ENCODE measurements around the gene FRMPD1.
A peak's percentile ranks its signal among the peaks of the same experiment; 100 is the strongest.
"Not testable (repeated sequence)": the region's sequence is repeated elsewhere in the genome, so short reads cannot be mapped to it uniquely, and the experiment has no call there.

FRMPD1 gene, protein sequence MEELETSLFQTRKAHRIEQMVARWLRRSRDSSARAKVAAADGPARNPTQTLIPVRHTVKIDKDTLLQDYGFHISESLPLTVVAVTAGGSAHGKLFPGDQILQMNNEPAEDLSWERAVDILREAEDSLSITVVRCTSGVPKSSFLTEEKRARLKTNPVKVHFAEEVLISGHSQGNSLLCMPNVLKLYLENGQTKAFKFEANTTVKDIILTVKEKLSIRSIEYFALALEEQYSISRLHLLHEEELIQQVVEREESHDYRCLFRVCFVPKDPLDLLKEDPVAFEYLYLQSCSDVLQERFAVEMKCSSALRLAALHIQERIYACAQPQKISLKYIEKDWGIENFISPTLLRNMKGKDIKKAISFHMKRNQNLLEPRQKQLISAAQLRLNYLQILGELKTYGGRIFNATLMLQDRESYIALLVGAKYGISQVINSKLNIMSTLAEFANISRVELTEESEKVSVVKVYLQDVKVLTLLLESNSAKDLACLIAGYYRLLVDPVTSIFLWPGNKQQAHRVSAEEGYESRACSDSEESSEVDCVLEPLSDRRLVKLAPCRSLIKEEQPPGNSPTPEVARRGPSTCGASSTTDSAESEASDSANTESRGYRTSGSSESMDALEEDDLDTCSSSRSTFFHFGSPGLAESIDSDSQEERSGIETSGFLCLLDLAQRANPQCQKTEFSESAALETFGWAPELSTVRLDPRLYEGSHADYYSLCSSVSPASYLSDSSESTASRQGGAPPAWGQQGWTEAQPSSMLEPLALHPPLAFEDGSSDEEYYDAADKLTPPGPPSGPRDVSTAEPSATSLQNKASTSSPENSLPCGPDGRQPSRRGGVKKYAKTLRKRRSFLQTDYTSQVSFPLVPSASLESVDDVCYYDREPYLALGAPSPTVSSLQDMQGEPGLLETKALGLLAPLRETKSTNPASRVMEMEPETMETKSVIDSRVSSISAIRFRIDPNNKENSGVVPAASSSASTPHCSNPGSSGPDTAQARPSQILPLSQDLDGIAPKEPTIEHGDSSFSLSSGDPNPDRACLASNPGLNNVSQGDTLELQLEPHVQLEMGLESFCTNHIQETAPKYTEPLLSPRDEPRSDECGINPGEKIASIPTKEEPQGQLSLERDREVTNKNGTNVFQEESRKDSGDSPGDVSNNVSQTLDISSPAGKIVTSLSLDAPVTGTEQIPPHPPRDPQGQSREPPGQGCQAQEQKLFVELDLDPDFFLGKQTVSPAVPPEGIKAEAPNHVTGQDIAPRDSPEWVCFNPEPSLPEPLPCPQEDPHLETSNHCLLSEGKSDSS (N-terminal part only)
- 0.05 to 4.7 (median 0.19) reads per million in 18 experiments for total RNA-seq

DNA sequence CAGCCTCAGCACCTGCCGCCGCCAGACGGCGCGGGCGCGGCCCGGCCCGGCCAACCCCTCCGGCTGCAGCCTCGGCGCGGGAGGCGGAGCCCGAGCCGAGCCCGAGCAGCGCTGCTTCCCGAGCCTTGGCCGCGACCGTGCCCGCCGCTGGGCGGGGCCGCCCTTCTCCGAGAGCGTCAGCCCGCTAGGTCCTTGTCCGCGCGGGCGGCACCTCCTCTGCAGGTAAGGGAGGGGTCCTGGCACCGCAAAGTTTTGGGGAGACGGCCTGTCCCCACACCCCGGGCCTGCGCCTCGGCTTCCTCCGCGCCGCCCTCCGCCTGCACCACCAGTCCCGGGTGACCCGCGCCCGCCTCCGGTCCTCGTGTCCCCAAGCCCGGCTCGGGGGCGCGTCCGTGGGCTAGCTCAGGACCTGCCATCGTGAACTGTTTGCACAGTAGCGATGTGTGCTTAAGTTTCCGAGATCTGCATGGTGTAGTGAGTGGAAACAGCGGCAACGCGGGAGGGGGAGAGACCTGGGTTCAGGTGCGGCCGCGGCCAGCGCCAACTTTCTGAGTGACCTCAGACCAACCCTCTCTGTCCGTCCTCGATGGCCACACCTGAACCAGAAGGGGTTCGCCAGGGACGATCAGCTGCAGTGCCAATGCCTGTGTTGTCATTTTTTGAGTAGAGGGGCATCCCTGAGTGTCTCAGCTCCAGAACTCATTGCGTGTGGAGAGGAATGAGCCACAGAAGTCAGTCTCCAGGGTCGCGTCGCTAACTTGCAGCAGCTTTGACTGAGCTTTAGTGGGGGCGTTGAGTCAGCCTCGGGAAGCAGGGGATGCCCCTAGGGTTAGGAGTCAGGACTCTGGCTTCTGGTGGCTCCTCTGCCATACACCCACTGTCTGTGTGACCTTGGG lies at the start of gene FRMPD1:
FRMPD1 (plus strand) TSS at position 82 of the 896 bp plus-strand sequence. CDS start 41,688 bp downstream, outside the sequence.
- DNase-seq: peak; percentile 25 to 42

DNA sequence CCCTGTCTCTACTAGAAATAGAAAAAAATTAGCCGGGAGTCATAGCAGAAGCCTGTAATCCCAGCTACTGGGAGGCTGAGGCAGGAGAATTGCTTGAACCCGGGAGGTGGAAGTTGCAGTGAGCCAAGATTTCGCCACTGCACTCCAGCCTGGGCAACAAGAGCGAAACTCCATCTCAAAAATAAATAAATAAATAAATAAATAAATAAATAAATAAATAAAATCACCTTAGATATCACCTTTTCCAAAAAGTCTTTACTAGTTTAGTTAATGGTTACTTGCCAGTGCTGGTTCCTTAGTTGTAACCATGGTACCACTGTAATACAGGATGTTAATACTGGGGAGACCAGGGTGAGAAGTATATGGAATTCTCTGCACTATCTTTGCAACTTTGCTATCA lies 48.7 kb upstream of the FRMPD1 start:
- DNase-seq: not testable (repeated sequence)

DNA sequence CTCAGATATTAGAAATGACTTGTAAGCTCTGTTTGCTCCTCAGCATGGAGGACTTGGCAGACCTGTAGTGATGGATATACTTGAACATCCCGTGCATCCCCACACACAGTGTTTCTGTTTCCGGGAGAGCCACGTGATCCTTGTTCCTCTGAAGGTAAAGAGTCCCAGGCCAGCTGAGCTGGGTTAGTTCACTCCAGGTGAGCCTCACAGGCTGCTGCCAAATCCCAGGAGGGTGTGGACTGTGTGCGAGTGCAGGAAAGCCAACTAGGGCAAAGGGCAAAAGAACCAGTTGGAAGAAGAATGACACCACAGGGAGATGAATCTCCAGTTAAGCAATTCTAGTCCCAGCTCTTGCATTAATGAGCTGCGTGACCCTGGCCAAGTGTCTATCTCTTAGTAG lies 47.9 kb upstream of the FRMPD1 start:
- no peak for DNase-seq

DNA sequence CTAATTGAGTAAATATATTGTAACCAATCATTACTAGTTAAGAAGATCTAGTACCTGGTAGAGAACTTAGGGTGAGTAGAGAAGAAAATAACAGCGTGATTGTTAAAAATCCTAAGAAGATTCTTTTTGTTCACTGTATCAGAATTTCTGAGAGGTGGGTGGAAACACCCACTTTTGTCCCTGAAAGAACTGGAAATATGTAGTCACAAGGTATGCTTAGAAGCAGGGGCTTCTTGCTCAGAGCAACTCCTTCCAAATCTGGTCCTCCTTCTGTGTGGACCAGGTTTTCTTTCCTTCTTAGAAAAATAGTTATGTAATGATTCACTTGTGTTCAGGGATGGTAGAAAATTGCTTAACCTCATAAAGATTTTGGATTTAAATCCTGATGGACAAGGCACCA lies 46.5 kb upstream of the FRMPD1 start:
- no peak for DNase-seq

DNA sequence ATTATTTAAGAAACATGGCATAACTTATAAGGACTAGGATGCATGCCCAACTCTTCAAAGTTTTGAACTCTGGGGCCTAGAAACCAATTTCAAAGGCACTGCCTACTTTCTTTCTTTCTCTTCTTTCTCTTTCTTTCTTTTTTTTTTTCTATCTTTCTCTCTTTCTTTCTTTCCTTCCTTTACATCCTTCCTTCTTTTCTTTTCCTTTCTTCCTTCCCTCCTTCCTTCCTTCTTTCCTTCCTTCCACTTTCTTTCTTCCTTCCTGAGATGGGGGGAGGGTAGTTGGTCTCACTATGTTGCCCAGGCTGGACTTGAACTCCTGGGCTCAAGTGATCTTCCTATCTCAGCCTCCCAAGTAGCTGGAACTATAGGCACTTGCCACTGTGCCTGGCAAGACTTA lies 42.5 kb upstream of the FRMPD1 start:
- no peak for DNase-seq

DNA sequence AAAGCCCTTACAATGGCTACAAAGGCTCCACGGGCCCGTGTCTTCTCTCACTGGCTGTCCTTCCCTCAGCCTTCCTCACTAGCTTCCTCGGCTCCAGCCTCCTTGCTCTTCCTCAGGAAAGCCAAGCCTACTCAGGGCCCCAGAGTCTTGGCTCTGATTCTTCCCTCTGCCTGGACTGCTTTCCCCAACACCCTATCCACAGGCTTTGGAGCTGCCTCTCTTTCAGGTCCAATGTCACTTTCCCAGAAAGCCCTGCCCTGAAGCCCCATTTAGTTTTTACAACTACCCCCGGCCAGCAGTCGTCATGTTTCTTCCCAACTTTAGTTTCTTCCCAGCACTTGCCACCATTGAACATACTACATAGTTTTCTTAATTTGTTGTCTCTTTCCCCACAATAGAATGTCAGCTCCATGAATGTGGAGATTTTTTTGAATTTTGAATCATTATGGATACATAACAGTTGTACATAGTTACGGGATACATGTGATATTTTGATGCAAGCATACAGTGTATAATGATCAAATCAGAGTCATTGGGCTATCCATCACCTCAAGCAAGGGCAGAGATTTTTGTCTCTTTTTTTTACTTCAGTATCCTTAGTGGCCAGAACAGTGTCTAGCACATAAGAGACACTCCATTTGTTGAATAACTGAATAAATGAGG lies 40.9 kb upstream of the FRMPD1 start:
- DNase-seq: no peak

DNA sequence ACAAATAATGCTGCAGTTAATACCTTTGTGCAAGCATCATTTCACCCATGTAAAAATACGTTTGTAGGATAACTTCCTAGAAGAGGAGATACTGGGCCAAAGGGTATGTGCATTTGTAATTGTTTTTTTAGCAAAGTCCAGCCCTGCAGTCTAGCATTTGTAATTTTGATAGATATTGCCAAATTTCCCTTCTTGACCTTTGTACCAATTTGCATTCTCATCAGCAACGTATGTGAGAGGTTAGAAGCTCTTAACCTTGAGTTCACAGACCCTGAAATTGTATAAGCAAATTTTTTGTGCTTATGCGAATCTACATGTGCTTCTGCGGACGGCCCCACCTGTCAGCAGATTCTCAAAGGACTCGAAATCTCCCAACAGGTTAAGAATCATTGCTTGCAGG lies 39.7 kb upstream of the FRMPD1 start:
- DNase-seq: no peak

DNA sequence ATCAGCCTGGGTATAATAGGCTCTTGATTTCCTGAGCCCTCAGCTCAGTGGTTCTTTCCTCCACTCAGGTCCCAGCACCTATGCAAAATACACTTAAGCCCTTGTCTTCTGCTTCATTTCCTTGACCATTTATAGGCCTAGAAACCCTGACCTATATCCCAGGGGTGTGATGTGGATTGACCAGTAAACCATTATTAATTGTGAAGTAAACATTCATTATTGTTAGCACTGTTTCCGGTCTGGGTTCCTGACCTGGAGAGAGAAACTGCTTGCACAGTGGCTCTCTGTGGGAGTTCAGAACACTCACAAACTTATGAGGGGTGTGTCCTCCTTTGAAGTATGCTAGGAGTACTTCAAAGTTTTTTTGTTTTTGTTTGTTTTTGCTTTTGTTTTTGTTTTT lies 38.8 kb upstream of the FRMPD1 start:
- no peak for DNase-seq

DNA sequence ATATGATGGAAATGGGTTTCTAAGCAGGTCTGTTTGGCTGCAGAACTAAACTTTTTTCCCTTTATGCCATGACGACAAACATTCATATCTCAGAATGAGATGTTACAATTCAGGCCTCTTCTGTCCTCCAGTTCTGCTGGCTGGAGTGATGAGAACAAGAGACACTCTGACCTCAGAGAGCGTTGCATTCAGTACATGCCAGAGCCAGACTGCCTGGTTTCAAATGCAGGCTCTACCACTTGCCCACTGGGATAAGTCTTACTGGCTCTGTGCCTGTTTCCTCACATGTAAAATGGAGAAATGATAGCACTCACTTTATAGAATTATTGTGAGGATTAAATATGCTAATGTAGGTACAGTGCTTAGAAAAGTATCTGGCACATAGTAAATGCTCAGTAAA lies 33.6 kb upstream of the FRMPD1 start:
- DNase-seq: no peak

DNA sequence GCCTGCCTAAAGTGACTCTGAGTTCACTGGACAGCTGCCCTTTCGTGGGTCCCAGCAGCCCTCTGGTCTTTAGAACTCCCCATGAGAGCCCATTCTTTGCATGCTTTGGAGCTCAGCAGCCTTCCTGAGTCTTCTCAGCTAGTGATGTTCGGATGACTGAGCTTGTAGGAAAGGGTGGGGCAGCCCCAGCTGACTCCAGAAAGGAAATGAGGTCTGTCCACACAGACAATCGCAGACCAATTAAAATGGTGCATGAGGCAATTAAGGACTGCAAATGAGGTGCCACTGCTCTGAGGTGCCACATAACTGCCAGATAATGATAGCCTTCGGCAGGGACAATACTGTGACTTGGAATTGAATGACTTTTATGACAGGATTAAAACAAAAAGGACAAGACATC lies 32.9 kb upstream of the FRMPD1 start:
- DNase-seq: no peak

DNA sequence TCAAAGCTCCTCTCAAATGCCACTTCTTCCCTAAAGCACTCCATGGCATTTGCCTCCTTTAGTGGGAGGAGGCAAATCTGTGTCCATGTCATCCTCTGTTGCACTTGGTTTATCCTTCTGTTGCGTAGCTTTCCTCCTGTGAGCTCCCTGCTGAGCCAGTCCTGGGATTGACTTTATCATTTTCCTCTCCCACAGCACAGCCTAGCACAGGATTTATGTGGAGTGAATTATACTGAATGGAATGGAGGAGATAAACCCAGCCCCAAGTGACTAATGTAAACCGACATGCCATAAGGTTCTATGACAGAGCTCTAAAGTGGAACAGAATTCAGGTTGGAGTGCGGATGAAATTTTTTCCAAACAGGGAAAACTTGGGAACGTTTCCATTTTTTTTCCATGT lies 31.9 kb upstream of the FRMPD1 start:
- DNase-seq: no peak

DNA sequence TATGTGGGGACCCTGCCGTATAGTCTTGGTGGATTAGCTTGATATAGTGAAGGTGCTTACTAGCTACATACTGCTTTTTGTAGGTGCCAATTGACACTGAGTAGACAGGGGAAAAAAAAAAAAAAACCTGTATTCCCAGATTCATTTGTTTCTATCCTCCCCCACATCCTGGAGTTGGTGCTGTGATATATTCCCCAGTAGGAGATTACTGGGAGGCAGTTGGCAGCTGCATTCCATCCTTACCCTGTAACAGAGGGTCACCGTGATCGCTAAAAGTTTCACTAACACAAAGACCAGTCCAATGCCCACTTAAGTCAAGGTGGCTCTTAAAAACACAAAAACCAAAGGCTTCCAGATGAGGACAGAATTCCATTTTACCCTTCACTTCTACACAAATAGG lies 30.9 kb upstream of the FRMPD1 start:
- no peak for DNase-seq

DNA sequence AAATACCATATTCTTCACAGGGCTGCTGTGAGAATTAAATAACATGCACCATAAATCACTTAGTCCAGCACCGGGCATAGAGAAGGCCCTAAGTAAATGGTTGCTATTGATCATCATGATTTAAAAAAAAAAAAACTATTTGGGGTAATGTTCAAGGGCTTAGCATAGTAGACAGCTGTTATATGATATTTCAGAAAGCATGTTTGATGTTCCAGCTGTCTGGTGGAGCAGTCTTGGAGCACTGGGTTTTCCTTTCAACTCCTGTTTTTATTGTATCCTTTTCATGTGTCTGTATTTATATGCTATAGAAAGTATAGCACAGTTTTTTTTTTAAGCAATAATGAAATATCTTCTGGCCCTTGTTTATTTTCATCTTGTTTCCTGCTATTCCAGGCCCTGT lies 30.4 kb upstream of the FRMPD1 start:
- no peak for DNase-seq

DNA sequence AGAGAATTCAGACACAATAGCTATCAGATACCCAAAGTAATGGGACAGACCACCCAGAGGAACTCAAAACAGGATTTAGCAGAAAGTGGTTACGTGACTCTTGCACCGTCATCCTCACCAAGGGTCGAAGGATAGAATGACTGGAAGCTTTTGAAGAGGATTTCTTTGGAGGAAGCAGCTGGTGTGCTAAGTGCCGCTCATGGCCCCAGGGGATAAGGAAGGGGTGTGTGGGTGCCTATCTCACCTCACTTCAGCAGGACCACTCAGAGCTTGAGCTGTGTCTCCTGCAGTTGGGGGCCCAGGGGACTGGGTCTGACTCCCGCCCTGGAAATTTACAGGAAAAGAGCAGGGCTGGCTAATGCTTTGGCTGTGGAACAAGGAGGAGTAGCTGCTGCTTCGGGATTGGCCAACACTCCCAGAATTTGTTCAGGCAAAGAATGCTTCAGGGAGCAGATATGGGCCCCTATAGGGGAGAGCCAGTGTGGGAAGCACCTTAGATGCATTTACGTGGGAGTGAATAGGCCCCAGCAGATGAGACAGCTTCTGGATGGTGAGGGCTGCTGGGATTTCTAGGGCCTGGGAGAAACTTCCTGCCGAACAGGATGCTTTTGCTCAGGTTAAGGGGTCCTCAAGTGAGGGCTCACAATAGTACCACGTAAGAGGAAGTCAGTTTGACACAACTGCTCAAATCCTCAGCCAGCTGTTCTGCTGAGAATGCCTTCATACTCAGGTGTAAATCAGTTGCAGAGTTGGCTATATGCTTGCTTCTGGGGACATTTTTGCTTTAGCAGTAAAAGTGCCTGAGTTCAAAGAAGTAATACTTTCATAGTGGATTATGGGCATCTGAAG lies 29.3 kb upstream of the FRMPD1 start:
- no peak for DNase-seq

DNA sequence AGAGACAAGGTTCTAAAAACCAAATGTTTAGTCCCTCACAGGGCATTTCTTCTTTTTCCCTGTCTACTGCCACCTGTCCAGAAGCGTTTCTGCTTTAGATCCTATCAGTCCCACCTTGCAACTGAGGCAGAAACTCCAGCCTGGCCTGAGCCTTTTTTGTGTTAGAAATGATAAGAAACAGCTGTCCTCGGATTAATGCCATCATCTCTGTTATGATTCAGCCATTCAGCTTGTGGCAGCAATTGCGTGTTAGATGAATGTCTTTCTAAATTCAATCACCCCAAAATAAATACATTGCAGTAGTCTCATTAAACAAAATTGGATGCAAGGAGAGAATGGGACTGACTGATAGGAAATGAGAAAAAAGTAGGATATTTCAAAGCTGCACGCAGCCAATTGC lies 28.3 kb upstream of the FRMPD1 start:
- no peak for DNase-seq

DNA sequence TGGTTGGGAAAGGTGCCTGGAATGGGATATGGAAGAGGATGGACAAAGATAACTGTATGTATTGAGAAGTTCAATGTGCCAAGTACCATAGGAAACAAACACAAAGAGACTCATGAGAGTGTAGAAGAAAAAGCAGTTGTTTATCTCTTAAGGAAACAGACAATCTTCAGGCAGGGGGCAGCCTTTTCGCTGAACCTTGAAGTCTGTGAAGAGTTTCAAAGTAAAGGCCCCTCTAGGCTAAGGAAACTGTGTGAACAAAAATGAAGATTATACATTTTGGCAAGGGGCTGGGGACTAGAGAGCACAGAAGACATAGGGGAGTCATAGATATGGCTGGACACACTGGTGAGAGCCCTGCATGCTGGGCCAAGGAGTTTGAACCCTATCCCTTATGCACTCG lies 27.5 kb upstream of the FRMPD1 start:
- DNase-seq: no peak

DNA sequence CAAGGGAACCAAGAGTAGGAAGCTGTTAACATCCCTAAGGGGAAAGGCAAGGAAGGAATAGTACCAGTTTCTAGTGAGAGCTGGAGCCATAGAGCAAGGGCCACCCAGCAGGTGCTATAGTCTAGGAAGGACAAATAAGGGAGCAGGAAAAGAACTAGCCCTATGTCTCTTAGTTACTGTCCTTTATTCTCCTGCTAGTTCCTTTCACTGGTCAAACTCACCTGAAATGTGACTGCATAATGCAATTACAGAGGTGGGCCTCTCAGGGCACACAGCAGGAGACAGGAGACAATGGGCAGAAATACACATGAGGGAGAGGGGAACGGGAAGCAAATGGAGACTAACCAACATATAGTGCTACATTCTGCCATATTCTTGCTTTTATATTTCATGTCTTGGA lies 26.7 kb upstream of the FRMPD1 start:
- no peak for DNase-seq

DNA sequence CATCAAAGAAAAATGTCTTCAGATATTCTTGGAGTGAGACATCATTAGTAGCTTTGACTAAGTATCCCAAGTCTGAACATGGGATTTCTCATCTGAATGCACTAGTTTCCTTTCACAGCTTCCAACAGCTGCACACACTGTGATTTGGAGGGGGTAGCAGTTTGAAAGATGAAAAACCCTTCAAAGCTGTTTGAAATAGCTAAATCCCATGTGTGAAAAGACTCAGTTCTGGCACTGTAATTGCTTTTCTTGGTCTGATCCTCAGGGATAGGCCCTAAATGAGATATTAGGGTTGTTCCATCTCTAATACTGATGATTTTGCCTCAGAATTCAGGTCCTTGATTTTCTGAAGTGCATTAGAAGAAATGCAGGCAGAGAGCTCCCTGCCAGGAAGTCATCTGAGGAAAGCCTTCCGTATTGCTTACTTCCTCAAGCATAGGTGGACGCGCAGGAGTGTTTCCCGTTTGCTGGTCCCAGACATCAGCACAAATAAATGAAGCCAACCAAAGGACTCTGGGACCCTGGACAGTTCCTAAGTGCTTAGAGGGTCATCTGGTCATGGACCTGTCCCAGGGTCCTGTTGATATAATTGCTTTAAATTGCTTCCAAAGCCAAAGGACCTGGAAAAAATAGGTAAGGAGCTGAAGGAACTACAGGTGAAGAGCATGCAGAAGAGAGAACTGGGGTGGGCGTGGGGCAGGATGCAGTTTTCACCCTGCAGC lies 25.6 kb upstream of the FRMPD1 start:
- DNase-seq: no peak

DNA sequence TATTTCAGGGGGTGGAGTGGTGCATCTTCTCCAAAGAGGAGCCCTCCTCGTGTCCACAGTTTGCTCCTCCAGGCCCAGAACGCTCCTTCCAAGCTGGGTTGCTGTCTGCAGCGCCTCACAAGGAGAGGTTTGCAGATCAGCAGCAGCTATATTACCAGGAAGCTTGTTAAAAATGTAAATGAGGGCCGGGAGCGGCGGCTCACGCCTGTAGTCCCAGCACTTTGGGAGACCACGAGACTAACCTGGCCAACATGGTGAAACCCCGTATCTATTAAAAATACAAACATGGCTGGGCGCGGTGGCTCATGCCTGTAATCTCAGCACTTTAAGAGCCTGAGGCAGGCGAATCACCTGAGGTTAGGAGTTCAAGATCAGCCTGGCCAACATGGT lies 25.0 kb upstream of the FRMPD1 start:
- no peak for DNase-seq

Measured in inflammatory macrophage (primary cell).